HG02763 (cell line): ENCODE data around the gene TTYH3.

ENCODE experiments used
- ATAC-seq: cut with Tn5 transposase; IDR thresholded peaks from one replicate; pipeline ENCODE4 v1.9.1; 2021; ENCODE audit warnings: mild to moderate bottlenecking, moderate library complexity; ENCODE audit not compliant: unreplicated experiment

TTYH3 gene

DNA sequence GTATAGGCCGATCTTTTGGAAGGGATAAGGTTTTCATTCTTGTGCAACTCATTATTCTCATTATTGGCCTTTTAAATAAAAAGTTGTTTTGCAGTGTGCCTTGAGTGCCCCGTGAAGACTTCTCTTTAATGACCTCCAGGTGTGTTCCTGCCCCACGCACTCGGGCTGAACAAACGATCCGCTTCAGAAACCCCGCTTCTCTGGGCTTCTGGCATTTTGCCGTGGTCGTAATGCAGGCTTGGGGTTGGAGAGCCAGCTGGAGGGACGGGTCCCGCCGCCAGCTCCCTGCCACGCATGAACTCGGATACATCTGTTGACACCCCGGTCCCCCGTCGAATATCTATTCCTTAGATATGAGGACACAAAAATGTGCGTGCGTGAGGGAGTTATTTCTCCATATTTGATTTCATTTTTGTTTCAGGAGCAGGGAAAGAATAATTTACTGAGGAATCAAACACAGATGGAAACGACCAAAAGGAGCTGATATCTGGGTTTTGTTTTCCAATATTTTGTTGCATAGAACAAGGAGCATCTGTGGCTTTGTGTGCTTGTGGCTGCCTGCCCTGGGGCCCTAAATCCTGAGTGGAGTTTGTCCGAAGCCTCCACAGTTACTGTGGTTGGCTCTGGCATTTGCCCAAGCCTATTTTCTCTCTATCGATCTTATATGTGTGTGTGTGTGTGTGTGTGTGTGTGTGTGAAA is 17.0 kb upstream of the TTYH3 start:
- no peak for ATAC-seq

DNA sequence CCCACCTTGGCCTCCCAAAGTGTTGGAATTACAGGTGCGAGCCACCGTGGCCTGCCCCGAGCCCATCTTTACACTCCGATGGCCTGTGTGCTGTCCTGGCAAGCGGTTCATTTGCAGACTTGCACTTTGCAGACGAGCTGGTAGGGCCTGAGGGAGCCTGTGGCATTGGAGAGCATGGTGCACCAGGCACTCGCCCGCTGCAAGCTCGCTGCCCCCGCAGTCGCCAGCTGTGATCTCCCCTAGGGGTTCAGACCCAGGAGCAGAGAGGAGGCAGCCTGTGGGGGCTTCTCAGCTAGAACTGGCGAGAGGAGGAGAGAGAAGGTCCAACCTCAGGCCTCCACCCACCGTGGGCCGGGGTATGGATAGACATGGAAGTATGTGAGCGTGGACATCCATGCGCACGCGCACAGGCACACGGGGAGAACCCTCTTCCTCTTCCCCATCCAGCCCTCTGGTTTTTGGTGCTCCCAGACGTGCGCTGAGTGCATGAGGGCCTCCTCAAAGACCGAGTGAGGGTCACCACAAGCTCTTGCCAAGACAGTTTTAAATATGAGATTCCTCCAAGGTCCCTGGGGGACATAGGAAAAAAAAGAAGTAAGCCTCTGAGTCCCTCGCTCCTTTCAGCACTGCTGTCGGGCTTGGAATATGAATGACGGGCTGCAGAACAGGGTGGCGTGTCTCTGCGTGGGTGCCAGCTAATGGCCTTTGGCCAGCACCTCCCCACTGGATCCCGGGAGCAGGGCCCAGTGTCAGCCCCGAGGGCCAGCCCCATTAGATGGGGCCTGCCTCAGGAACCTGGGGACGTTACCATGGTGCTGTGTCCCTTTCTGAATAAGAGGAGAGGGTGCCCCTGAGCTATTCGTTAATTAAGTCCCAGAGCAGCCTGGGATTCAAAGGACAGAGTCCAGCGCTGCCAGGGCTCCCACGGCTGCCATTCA is 15.1 kb upstream of the TTYH3 start:
- ATAC-seq, result no peak

DNA sequence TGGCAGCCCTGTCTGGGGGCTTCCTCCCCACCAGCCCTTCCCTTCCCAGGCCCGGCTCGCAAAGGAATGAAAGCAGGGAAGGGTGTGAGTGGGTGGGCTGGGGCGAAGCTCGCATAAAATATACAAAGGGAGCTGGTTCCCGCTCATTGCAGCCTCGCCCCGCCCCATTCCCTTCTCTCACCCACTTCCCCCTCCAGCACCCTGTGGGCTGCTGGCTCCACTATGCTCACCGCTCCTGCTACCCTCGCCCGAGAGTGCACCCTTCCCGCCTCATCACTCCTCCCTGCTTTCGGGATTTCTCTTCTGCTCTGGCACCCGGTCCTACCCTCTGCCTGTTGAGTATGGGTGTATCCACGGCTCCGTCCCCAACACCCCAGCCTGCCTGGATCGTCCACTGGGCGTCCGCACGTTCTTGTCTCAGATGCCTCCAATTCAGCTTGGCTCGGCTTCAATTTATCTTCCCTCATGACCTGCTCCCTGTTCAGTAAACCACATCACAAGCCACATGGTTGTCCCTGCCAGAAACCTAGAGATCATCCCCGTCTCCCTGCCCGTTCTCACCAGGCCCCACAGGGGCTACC is 14.4 kb upstream of the TTYH3 start:
- ATAC-seq, result no peak

DNA sequence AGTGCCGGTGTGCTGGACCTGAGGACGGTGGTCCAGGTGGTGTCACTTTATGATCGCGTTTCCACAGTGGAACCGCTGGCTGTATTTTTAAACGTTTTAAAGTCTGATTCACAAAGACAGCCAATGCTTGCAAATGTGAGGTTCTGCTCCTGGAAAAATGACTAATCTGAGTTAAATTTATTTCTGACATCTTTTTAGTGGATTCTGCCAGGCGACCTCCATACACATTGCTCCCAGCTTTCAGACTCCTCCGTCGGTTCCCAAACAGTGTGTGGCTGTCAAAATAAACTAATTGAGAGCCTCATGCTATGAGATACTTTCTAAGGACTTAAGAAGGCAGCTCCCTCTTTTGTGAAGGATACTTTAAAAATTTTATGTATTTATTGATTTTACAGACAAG is 12.7 kb upstream of the TTYH3 start:
- no peak for ATAC-seq

DNA sequence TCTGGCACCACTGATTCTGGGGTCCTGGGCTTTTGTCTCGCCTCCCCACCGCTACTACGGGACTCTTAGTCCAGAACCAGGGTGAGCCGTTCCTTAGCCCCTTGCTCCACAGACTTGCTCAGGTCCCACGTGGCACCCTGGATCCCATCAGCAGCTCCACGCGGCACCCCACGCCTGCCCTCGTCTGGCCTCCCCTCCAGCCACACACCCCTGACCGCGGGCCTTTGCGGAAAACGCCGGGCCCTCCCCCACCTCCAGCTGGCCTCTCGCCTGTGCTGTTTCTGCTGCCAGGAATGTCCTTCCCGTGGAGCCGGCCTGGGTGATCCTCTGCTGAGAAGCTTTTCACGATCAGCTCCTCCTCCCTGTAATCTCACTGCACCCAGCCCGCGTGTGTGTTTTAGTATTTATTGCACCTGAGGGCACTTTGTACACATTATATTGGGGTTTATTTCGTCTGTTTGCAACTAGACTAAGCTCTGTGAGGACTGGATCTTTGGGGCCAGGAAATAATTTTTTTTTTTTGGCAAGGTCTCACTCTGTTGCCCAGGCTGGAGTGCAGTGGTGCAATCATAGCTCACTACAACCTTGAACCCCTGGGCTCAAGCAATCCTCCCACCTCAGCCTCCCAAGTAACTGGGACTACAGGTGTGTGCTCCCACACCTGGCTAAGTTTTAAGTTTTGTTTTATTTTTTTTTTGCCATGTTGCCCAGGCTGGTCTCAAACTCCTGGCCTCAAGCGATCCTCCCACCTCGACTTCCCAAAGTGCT is 10.5 kb upstream of the TTYH3 start:
- ATAC-seq, result no peak

DNA sequence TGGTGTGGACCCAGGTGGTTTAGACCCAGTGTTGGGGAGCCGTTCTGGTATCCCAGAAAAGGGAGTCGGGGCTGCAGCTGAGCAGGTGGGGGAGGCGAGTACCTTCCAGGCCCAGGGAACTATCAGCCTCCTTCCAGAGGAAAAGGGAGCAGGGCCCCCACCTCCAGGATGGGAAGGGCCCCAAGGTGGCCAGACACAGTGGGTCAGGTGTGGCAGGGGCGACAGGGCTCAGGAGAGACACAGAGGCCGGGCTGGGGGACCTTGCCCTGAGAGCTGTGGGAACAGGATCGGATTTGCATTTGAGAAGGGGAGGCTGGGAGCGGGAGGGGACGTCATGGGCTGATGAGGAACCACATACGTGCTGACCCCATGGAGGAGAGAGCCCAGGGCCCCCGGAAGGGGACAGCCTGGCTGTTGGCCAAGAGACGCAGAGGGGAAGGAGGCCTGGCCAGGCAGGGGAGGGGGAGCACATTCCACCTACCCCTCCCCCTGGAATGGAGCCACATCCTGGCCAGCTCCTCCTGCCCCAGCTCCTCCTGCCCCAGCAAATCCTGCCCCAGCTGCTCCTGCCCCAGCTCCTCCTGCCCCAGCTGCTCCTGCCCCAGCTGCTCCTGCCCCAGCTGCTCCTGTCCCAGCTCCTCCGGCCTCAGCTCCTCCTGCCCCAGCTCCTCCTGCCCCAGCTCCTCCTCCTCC is 9.7 kb upstream of the TTYH3 start:
- ATAC-seq, result no peak

DNA sequence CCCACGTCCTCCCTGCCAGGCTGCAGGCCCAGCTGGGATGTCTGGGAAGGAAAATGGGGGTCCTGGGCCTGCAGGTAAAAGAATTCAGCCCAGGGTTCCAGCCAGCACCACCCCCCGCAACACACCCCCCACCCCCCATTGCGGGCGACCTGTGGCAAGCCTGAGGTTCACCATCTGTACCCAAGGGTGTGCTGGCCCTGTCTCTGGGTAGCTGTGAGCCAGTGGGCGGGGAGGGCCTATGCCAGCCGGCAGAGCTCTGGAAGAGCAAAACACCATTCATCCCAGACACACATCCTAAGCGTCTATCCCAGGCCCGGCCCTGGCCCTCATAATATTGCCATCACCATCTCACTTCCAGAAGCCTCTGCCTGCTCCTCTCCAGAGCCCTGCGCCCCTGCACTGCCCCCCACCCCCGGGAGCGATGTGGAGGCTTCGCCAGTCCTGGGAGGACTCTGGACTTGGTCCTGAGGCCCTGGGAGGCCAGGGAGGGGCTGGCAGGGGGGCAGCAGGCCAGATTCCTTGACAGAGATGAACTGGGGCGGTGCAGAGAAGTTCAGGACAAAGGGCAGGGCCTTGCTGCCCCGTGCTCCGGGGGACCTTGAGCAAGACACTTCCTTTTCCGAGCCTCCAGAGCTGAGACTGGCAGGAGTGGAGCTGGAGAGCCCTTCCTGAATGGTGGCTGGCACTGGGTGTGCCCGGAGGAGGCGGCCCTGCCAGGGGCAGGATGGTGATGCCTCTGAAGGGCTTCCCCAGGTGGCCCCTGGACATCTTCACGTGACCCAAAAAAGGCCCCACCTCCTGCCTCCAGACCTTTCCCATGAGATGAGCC is 8.7 kb upstream of the TTYH3 start:
- no peak for ATAC-seq

DNA sequence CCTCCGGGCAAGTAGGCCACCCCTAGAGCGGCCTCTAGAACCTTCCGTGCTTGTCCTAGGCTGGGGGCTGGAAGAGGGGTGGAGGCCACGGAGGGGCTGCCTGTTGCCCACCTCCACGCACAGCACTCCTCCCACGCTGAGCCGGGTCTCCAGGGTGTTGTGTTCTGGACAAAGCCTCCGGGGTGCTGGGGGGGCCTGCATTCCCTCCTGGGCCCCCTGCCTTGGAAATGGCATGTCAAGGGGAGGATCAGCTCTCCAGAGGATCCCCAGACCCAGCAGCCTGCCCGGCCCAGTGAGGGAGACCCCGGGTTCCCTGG is 8.1 kb upstream of the TTYH3 start:
- no peak for ATAC-seq

DNA sequence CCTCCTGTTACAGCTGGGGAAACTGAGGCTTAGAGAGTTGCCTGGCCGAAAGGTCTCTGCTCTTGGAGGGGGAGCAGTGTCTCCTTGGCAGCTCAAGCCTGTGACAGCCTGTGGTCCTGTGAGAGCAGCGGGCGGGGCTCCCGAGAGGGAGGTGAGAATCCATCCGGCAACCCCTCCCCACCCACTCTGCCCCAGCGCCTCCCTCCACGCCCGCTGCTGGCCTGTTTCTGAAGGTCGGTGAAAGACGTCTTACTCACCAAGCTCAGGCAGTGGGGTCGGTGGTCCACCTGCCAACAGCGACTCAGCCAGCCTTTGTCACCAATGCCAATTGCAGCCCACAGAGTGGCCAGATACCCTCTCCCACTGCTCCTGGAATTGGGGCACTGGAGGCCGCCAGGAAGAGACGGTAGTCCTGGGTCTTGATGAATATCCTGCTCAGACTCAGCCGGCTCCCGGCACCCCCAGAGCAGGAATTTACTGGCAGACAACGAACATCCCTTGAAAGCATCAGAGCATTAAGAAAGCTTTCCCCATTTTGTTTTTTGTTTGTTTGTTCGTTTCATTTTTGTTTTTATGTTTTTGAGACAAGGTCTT is 7.4 kb upstream of the TTYH3 start:
- no peak for ATAC-seq

DNA sequence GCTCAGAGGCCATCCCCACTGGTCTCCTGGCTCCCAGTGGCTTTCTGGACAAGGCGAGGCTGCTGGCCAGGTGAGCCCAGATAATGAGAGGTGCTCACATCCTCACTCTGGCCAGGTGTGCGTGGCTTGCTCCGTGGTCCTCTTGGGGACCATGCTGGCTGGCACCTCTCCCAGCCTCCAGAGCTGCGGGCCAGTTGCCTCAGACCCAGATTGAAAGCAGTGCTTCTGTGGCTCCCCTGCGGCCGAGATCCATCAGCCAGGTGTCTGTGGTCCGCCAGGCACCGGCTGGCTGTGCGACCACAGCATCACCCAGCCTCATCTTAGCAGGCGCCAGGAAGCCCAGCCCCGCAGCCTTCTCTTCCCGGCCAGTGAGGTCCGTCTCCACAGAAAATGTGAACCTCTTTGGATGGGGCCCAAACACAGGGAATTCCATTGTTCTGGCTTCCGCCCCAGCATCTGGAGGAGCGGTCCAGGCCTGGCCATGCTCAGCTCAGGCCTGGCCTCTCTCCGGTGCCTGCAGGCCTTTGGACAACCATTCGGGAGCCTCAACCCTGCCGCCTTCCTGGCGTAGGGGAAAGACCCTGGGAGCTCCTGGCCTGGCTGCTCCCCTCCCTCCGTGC is 5.2 kb upstream of the TTYH3 start:
- ATAC-seq, result no peak

DNA sequence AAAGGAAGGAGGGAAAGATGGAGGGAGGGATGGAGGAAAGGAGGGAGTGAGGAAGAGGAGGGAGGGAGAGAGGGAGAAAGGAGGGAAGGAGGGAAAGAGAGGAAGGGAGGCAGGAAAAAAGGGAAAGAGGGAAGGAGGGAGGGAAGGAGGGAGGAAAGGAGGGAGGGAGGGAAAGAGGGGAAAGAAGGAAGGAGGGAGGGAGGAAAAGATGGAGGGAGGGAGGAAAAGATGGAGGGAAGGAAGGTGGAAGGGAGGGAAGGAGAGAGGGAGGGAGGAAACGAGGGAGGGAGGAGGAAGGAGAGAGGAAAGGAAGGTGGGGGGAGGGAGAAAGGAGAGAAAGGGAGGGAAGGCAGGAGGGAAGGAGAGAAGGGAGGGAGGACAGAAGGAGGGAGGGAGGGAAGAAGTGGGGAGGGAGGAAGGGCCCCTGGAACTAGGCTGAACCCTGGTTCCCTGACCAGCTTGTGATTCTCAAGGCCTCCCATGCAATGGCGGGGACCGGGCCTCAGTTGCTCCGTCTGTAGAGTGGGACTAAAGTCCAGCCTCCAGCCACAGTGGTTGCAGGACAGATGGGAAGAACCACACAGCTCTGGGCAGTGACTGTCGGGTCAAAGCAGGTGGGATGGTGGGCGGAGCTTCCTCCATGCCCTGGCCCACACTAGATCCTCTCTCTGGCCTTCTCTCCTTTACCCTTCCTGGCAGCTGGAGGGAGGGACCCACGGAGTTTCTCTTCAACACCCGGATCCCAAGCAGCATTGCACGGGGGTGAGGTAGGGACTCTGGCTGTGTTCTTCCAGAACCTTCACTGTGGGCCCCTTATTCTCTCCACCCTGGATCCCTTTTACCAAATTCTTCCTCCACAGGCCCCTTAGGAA is 4.3 kb upstream of the TTYH3 start:
- ATAC-seq, result no peak

DNA sequence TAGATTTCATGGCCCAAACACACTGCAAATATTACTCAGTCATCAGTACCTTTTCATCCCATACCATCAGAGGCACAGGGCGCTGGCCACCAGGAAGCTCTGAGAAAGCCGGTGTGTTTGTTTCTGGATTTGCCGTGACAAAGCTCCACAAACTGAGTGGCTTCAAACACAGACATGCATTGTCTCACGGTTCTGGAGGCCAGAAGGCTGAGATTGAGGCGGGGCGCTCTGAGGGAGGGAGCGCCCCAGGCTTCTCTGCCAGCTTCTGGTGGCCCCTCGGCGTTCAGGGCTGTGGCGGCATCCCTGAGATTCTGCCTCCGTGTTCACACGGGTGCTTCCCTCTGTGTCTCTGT is 3.7 kb upstream of the TTYH3 start:
- no peak for ATAC-seq

DNA sequence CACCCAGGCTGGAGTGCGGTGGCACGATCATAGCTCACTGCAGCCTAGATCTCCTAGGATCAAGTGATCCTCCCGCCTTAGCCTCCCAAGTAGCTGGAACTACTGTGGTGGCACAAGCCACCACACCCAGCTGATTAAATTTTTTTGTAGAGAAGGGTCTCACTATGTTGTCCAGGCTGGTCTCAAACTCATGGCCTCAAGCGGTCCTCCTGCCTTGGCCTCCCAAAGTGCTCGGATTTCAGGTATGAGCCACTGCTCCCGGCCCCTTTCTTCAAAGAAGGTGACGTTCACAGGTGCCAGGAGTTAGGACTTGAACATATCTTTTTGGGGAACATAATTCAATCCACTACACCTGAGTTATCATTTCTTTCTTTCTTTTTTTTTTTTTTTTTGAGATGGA is 2.9 kb upstream of the TTYH3 start:
- no peak for ATAC-seq

DNA sequence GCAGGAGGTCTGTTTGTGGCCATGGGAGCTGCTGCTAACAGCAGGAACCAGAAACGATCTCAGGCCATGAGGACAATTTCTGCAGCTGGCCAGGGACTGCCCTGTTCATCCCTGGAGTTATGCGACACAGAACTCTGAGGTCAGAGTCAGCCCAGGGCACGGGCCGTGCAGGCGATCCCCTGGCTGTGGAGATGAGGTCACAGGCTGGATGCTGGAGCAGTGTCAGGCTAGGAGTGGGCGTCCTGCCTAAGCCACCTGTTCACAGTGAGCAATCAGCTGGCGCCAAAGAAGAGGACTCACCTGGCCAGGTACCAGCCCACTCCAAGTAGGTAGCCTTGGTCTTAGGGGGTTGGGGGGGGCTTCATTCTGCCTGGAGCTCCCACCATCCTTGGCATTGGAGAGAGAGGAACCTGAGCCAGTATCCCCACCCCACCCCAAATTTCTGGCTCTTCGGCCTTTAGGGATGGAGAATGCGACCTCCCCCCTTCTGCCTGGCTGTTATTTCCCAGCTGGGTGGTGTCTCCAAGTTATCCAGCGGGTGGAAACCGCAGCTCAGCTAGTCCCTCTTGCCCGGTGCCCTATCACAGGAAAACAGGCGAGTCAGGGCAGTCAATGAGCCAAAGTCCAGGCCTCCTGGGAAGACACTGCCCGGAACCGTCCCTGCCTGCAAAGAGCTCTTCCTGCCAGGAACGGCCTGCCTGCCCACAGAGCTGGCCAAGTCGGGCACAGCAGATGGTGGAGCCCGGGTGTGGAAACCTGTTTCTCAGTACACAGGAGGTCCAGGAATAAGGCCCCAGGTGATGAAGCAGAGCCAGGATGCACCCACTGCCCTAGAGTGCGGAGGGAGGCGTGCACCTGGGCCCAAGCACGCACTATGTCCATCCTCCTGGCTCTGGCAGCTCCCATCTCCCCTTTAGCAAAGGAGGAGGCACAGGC is 1.8 kb upstream of the TTYH3 start:
- no peak for ATAC-seq

DNA sequence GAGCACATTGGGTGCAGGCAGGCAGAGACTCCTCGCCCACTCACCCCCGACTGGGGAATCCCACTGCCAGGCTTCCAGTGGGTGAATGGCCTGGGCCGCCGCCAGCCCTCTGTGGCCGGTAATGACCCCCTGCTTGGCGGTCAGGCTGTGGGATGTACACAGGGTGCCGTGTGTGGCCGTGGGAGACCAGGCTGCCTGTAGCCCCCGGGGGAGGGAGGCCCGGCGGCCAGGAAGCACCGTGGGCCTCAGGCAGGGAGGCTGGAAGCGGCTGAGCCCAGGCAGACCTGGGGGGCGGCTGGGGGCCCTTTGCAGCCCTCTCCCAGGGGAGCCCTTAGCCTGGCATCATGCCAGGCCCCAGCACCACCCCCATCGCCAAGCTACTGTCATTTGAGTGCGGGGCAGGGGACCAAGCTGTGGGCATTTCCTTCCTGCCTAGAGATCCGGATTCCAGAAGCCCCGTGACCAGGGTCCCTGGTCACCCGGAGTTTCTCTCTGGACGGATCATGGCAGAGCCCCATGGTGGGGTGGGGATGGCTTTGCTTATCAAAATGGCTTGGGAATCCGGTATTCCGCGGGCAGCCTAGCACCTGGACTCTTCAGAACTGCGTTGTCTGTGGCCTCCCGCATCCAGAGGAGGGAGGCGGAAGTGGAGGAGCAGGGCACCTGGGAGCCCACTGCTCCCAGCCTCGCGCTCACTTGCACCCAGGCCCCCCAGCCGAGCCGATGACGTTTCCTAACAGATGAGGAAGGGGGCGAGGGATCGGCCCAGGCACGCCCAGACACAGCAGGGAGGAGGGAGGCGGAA is 1.1 kb downstream of the TTYH3 start:
- no peak for ATAC-seq

DNA sequence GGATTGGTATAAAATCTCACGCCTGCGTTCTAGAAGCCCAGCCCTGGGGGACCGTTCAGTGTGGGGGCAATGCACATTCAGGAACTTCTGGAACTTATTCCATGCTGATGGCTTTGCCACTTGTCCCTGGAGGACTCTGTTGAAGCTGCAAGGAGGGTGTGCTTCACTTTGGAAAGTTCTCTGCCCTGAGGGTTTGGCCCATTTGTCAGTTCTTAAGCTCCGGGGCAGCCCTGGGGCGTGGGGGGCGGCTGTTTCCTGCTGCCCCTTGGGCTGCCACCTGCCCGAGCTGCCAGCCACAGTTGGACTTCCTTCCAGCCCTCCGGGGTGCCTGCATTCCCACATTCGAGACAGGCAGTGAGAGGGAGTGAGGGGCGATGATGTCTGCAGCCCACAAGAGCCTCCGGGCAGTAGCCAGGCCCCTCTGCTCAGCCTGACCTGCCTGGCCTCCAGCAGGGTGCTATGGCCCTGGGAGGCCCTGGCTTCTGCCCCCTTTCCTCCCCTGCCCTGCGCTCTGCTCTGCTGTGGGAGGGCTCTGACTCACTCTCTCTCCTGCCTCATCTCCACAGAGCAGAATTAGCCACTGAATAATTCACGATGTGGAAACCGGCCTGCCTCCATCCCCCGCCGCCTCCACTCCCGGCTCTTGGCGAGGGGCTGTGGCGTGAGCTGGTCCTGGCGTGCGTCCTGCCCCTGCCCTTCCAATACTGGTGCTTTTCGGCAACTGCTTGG is 1.9 kb downstream of the TTYH3 start:
- ATAC-seq, result no peak
